Keratinocyte (primary cell): ENCODE measurements around the gene SIGLEC6. TPM values are rescaled to one million over a fixed set of nuclear protein-coding genes. Genes with fewer than 3 reads are reported as not detected.

ENCODE experiments used
- DNase-seq: peaks from one replicate; pipeline ENCODE4 v3.0.0-alpha.2; 2011; ENCODE audit warnings: low read depth, missing footprints, low spot score
- FAIRE-seq: peaks from 2 replicates; lab custom pipeline; 2011; peaks lifted over from hg19 to GRCh38; lab: Jason Lieb, UNC
- H2AFZ ChIP-seq: 2 replicates; pipeline ENCODE4 v1.6.0; 2012; ENCODE audit warnings: low read length, control low read depth, inconsistent platforms; ENCODE audit not compliant: control insufficient read depth
- H3K27ac ChIP-seq: 2 replicates; pipeline ENCODE4 v1.5.1; 2011; ENCODE audit warnings: low read length; ENCODE audit not compliant: control insufficient read depth, insufficient read depth
- H3K27me3 ChIP-seq: 3 replicates; pipeline ENCODE4 v1.6.0; 2011; ENCODE audit warnings: low read length; ENCODE audit not compliant: control insufficient read depth, insufficient read depth; ENCODE audit errors: extremely low read depth
- H3K36me3 ChIP-seq, 2 experiments: 2 replicates in 1 of 2; 3 replicates in 1 of 2; pipeline ENCODE4 v1.5.1; 2011; ENCODE audit warnings: low read length in 2 of 2, mild to moderate bottlenecking in 1 of 2; ENCODE audit not compliant: control insufficient read depth in 2 of 2, insufficient read depth in 2 of 2; ENCODE audit errors: extremely low read depth in 1 of 2
- H3K4me1 ChIP-seq: 3 replicates; pipeline ENCODE4 v1.5.1; 2011; ENCODE audit warnings: low read length; ENCODE audit not compliant: control insufficient read depth, insufficient read depth; ENCODE audit errors: extremely low read depth
- H3K4me2 ChIP-seq: 3 replicates; pipeline ENCODE4 v1.6.0; 2011; ENCODE audit warnings: low read depth, low read length; ENCODE audit not compliant: control insufficient read depth, insufficient read depth; ENCODE audit errors: extremely low read depth
- H3K4me3 ChIP-seq, 3 experiments: fragments of 200-600 bp in 1 of 3; sonication (generic) in 1 of 3; 2 replicates in 2 of 3; 3 replicates in 1 of 3; pipeline ENCODE4 v1.5.1; 2011 to 2016; ENCODE audit warnings: low read length in 3 of 3, mild to moderate bottlenecking in 3 of 3, control low read depth in 2 of 3, inconsistent platforms in 1 of 3, low read depth in 1 of 3, mixed read lengths in 1 of 3, mixed run types in 1 of 3, moderate library complexity in 1 of 3; ENCODE audit not compliant: control insufficient read depth in 2 of 3, insufficient read depth in 2 of 3; ENCODE audit errors: extremely low read depth in 1 of 3
- H3K79me2 ChIP-seq: 2 replicates; pipeline ENCODE4 v1.6.0; 2012; ENCODE audit warnings: low read length; ENCODE audit not compliant: control insufficient read depth, insufficient read depth
- H3K9ac ChIP-seq: 3 replicates; pipeline ENCODE4 v1.6.0; 2011; ENCODE audit warnings: low read length; ENCODE audit not compliant: control insufficient read depth, insufficient read depth; ENCODE audit errors: extremely low read depth
- H3K9me1 ChIP-seq: 3 replicates; pipeline ENCODE4 v1.6.0; 2011; ENCODE audit warnings: low read length; ENCODE audit not compliant: control insufficient read depth, insufficient read depth; ENCODE audit errors: extremely low read depth
- H3K9me3 ChIP-seq: 2 replicates; pipeline ENCODE4 v1.5.1; 2012; ENCODE audit warnings: low read depth, low read length; ENCODE audit not compliant: control insufficient read depth
- H4K20me1 ChIP-seq: 3 replicates; pipeline ENCODE4 v1.6.0; 2011; ENCODE audit warnings: low read length; ENCODE audit not compliant: control insufficient read depth, insufficient read depth; ENCODE audit errors: extremely low read depth
- EZH2 ChIP-seq: IDR thresholded peaks from one replicate; pipeline ENCODE4 v1.6.1; 2012; ENCODE audit warnings: inconsistent platforms, mild to moderate bottlenecking, low read length, moderate library complexity
- dilution Hi-C: fragments of 300-500 bp; cut with MboI; formaldehyde crosslinking; loops from one replicate; pipeline ENCODE4 v1.7.0; 2020; ENCODE audit warnings: low sequenced_read_pairs; ENCODE audit not compliant: extremely low pct_ligation_motif_present
- polyA plus RNA-seq, 5 experiments: library from polyadenylated mRNA; depleted of rRNA in 3 of 5; stranded (reverse) in 3 of 5; stranded (forward) in 1 of 5; unstranded in 1 of 5; fragments of >200 nt; gene quantifications; 1 replicate in 1 of 5; 2 replicates in 3 of 5; 3 replicates in 1 of 5; pipeline versions ENCODE4 v1.2.1 to v1.2.3, GENCODE V29; 2011 to 2012; ENCODE audit warnings: missing spikeins in 2 of 5, low read depth in 1 of 5, low replicate concordance in 1 of 5
- TF ChIP-seq, protein P1 (sequence below), 3 experiments: IDR thresholded peaks in 1 of 3; conservative IDR thresholded peaks in 1 of 3; optimal IDR thresholded peaks in 1 of 3; 2 replicates in 2 of 3; 3 replicates in 1 of 3; pipeline versions ENCODE3 to v1.5.1; 2011; ENCODE audit warnings: low read length in 3 of 3, mild to moderate bottlenecking in 3 of 3, moderate library complexity in 2 of 3, control low read depth in 1 of 3, inconsistent platforms in 1 of 3; ENCODE audit not compliant: insufficient read depth in 2 of 3; ENCODE audit errors: extremely low read depth in 1 of 3

The SIGLEC6 gene
- polyA plus RNA-seq, 1 donor (not counting 4 experiments of a cell fraction or from before 2014, with no cell fraction given): not detected

- TF ChIP-seq EZH2: no peak
- TF ChIP-seq, protein P1, sequence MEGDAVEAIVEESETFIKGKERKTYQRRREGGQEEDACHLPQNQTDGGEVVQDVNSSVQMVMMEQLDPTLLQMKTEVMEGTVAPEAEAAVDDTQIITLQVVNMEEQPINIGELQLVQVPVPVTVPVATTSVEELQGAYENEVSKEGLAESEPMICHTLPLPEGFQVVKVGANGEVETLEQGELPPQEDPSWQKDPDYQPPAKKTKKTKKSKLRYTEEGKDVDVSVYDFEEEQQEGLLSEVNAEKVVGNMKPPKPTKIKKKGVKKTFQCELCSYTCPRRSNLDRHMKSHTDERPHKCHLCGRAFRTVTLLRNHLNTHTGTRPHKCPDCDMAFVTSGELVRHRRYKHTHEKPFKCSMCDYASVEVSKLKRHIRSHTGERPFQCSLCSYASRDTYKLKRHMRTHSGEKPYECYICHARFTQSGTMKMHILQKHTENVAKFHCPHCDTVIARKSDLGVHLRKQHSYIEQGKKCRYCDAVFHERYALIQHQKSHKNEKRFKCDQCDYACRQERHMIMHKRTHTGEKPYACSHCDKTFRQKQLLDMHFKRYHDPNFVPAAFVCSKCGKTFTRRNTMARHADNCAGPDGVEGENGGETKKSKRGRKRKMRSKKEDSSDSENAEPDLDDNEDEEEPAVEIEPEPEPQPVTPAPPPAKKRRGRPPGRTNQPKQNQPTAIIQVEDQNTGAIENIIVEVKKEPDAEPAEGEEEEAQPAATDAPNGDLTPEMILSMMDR (optimal IDR thresholded peaks at IDR 0.05 in 1 of 3, IDR thresholded peaks at IDR 0.05 in 1 of 3, conservative IDR thresholded peaks at IDR 0.05 in 1 of 3; ENCODE audit: extremely low read depth in 1 of 3, insufficient read depth in 2 of 3, low read length in 3 of 3): no peak
- H3K4me1 ChIP-seq: no peaks in the 10 kb centered on the region
- DNase-seq: no peak
- no peak overlapping the region for H2AFZ ChIP-seq
- no peak overlapping the region for H3K4me3 ChIP-seq
- H3K9me1 ChIP-seq: no peaks in the 10 kb centered on the region
- no peaks in the 10 kb centered on the region for H3K79me2 ChIP-seq
- H3K4me2 ChIP-seq: no peak overlapping the region
- no peak overlapping the region for H3K9ac ChIP-seq
- H3K36me3 ChIP-seq: no peaks in the 10 kb centered on the region
- peaks cover 2% of the 10 kb centered on the region for H3K9me3 ChIP-seq
- no peak overlapping the region for H3K27ac ChIP-seq
- H3K27me3 ChIP-seq: no peaks in the 10 kb centered on the region
- dilution Hi-C loops: no loop called here
- H4K20me1 ChIP-seq: no peaks in the 10 kb centered on the region
- no peak for FAIRE-seq
These were observed 42.4 kb downstream of the SIGLEC6 start for GRCh38 chr19:51489113-51489512.

DNA sequence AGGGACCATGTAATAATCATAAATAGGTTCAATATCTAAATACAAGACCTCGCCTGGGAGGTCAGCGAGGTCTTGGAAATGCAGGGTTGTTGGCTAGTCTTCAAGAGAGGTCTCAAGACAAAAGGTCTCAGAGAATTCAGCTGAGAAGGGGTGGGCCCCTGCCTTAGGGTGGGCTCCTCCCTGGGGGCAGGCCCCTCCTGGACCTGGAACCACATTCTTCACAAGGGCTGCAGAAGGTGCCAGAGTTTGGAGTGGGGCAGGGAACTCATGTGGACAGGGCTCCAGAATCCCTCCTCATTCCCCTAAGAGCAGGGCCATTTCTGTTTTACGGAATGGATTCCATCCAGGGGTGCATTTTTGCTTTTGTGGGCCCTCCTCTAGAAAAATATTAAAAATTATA is 43.0 kb downstream of the SIGLEC6 start:
- Histone ChIP-seq H3K9ac (no peak overlapping the region), H2AFZ (no peak overlapping the region), H3K4me3 (no peak overlapping the region), H3K79me2 (no peaks in the 10 kb centered on the region), H4K20me1 (no peaks in the 10 kb centered on the region), H3K9me3 (peaks cover 2% of the 10 kb centered on the region), H3K27me3 (no peaks in the 10 kb centered on the region), H3K36me3 (no peaks in the 10 kb centered on the region), H3K27ac (no peak overlapping the region), H3K4me1 (no peaks in the 10 kb centered on the region), H3K9me1 (no peaks in the 10 kb centered on the region), H3K4me2 (no peak overlapping the region)
- TF ChIP-seq, protein P1 (optimal IDR thresholded peaks at IDR 0.05 in 1 of 3, IDR thresholded peaks at IDR 0.05 in 1 of 3, conservative IDR thresholded peaks at IDR 0.05 in 1 of 3; ENCODE audit: extremely low read depth in 1 of 3, insufficient read depth in 2 of 3, low read length in 3 of 3): no peak
- no peak for DNase-seq
- dilution Hi-C loops: no loop called here
- no peak for FAIRE-seq
